Astrocyte (in vitro differentiated cells and primary cell): ENCODE measurements around the gene CDNF. TPM values are rescaled to one million over a fixed set of nuclear protein-coding genes. Genes with fewer than 3 reads are reported as not detected.

Experiments
- DNase-seq: peaks from one replicate; pipeline ENCODE4 v3.0.0-alpha.2; 2010; ENCODE audit warnings: low read depth
- FAIRE-seq: peaks from 2 replicates; lab custom pipeline; 2011; peaks lifted over from hg19 to GRCh38; lab: Jason Lieb, UNC
- H2AFZ ChIP-seq: 2 replicates; pipeline ENCODE4 v1.6.0; 2012; ENCODE audit warnings: low read depth, low read length, inconsistent platforms
- H3K27ac ChIP-seq: 2 replicates; pipeline ENCODE4 v1.5.1; 2011; ENCODE audit warnings: low read depth, low read length, inconsistent platforms
- H3K27me3 ChIP-seq: 2 replicates; pipeline ENCODE4 v1.6.0; 2011; ENCODE audit warnings: low read length, inconsistent platforms; ENCODE audit not compliant: insufficient read depth
- H3K36me3 ChIP-seq: 2 replicates; pipeline ENCODE4 v1.5.1; 2011; ENCODE audit warnings: low read length, inconsistent platforms; ENCODE audit not compliant: insufficient read depth
- H3K4me1 ChIP-seq: 2 replicates; pipeline ENCODE4 v1.5.1; 2011; ENCODE audit warnings: low read length, inconsistent platforms; ENCODE audit not compliant: insufficient read depth
- H3K4me2 ChIP-seq: 2 replicates; pipeline ENCODE4 v1.6.0; 2012; ENCODE audit warnings: low read length, inconsistent platforms
- H3K4me3 ChIP-seq: 2 replicates; pipeline ENCODE4 v1.5.1; 2011; ENCODE audit warnings: low read depth, mild to moderate bottlenecking, low read length, inconsistent platforms; ENCODE audit not compliant: insufficient read depth
- H3K79me2 ChIP-seq: 2 replicates; pipeline ENCODE4 v1.6.0; 2012; ENCODE audit warnings: mild to moderate bottlenecking, low read length, inconsistent platforms; ENCODE audit not compliant: insufficient read depth
- H3K9ac ChIP-seq: 2 replicates; pipeline ENCODE4 v1.6.0; 2012; ENCODE audit warnings: mild to moderate bottlenecking, low read length, inconsistent platforms
- H3K9me3 ChIP-seq: 2 replicates; pipeline ENCODE4 v1.5.1; 2012; ENCODE audit warnings: low read depth, mild to moderate bottlenecking, low read length, inconsistent platforms; ENCODE audit not compliant: insufficient read depth
- H4K20me1 ChIP-seq: 2 replicates; pipeline ENCODE4 v1.6.0; 2012; ENCODE audit warnings: low read length, inconsistent platforms; ENCODE audit not compliant: insufficient read depth
- H3K27ac Mint-ChIP-seq: one replicate; pipeline ENCODE4 v1.8.0; 2021; ENCODE audit warnings: mild to moderate bottlenecking, mixed read lengths; ENCODE audit not compliant: unreplicated experiment
- H3K27me3 Mint-ChIP-seq: one replicate; pipeline ENCODE4 v1.8.0; 2021; ENCODE audit warnings: low read depth, mixed read lengths; ENCODE audit not compliant: unreplicated experiment
- H3K36me3 Mint-ChIP-seq: one replicate; pipeline ENCODE4 v1.8.0; 2021; ENCODE audit warnings: low read depth, mixed read lengths; ENCODE audit not compliant: unreplicated experiment
- H3K4me1 Mint-ChIP-seq: one replicate; pipeline ENCODE4 v1.8.0; 2021; ENCODE audit warnings: low read depth, mixed read lengths; ENCODE audit not compliant: unreplicated experiment
- H3K4me3 Mint-ChIP-seq: one replicate; pipeline ENCODE4 v1.8.0; 2021; ENCODE audit warnings: mild to moderate bottlenecking, moderate library complexity, mixed read lengths; ENCODE audit not compliant: unreplicated experiment
- H3K9me3 Mint-ChIP-seq: one replicate; pipeline ENCODE4 v1.8.0; 2021; ENCODE audit warnings: mild to moderate bottlenecking, mixed read lengths; ENCODE audit not compliant: unreplicated experiment
- EZH2 ChIP-seq: IDR thresholded peaks from 2 replicates; pipeline ENCODE4 v1.6.1; 2012; ENCODE audit warnings: mild to moderate bottlenecking, low read length, inconsistent platforms; ENCODE audit not compliant: insufficient read depth
- total RNA-seq: library from RNA; stranded (reverse); gene quantifications from 2 replicates; pipeline ENCODE4 v1.2.1, GENCODE V29; 2021
- TF ChIP-seq, protein P1 (sequence below): IDR thresholded peaks from 2 replicates; pipeline ENCODE4 v1.5.1; 2011; ENCODE audit warnings: low read depth, mild to moderate bottlenecking, inconsistent platforms, low read length, moderate library complexity; ENCODE audit not compliant: insufficient read depth

CDNF gene
- total RNA-seq, 1 donor from 2014 or later: 1.4 TPM

DNA sequence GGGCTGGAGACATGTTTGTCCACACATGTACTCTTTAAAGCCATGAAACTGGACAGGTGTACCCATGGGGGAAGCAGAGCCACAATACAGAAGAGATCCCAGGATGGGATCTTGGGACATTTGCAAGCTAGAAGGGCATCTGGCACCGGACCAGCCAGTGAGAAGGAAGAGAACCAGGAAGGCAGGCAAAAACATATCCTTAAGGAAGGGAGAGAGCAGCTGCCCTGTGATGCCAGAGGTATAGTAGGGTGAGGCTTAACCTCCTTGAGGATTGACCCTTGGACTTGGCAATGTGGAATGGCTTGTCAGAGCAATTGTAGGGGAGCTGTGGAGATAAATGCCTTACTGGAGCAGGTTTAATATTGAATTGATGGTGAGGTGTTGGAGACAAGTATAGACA, 23.0 kb upstream of the CDNF start:
- no peaks in the 10 kb centered on the region for H3K79me2 ChIP-seq
- DNase-seq (no peak), FAIRE-seq (no peak)
- H2AFZ ChIP-seq: no peak overlapping the region
- no peak overlapping the region for H3K4me3 ChIP-seq
- peaks cover 3% of the 10 kb centered on the region for H3K36me3 ChIP-seq
- H3K9me3 Mint-ChIP-seq: no peaks in the 10 kb centered on the region
- H3K4me2 ChIP-seq: no peak overlapping the region
- no peak overlapping the region for H3K27ac Mint-ChIP-seq
- no peak overlapping the region for H3K27ac ChIP-seq
- no peaks in the 10 kb centered on the region for H4K20me1 ChIP-seq
- H3K4me1 Mint-ChIP-seq: no peaks in the 10 kb centered on the region
- H3K36me3 Mint-ChIP-seq: peaks cover 4% of the 10 kb centered on the region
- H3K9ac ChIP-seq: no peak overlapping the region
- H3K9me3 ChIP-seq: no peaks in the 10 kb centered on the region
- no peak overlapping the region for H3K4me3 Mint-ChIP-seq
- no peaks in the 10 kb centered on the region for H3K27me3 ChIP-seq
- H3K27me3 Mint-ChIP-seq: no peaks in the 10 kb centered on the region
- TF ChIP-seq, protein P1, sequence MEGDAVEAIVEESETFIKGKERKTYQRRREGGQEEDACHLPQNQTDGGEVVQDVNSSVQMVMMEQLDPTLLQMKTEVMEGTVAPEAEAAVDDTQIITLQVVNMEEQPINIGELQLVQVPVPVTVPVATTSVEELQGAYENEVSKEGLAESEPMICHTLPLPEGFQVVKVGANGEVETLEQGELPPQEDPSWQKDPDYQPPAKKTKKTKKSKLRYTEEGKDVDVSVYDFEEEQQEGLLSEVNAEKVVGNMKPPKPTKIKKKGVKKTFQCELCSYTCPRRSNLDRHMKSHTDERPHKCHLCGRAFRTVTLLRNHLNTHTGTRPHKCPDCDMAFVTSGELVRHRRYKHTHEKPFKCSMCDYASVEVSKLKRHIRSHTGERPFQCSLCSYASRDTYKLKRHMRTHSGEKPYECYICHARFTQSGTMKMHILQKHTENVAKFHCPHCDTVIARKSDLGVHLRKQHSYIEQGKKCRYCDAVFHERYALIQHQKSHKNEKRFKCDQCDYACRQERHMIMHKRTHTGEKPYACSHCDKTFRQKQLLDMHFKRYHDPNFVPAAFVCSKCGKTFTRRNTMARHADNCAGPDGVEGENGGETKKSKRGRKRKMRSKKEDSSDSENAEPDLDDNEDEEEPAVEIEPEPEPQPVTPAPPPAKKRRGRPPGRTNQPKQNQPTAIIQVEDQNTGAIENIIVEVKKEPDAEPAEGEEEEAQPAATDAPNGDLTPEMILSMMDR: no peak
- no peak for TF ChIP-seq EZH2
- no peaks in the 10 kb centered on the region for H3K4me1 ChIP-seq

DNA sequence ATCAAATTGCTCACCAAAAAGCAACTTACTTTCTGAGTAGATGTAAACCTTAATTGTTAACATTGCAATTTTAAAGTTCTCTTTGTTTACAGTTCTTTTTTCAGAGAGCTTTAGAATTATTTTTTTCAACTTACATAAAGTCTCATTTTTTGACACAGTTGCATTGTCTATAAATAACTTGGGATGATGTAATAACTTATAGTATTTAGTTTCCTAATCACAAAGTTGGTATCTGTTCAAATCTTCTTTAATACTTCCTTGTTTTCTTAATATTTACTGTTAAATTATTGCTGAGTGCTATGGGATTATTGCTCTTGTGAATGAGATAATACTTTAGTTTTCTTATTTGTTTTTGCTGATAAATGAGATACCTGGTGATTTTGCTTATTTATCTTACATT, 21.9 kb upstream of the CDNF start:
- no peak for FAIRE-seq
- H3K9ac ChIP-seq: no peak overlapping the region

DNA sequence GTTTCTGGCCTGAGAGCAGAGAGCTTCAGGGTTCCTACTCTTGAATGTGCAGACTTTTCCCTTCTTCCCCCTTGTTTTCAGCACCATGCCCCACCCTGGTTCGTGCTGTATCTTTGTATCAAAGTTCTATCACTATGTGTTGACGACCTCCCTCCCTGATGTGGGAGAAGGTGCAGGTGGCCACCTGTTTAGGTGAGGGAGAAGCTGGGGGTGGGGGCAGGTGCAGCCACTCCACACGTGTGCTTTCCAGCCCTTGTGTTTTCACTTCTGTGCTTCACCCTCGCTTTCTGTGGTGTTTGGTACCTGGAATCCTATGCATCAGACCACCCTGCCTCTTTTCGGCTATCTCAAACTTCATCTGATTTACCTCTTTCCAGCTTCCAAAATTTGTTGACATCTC, 21.2 kb upstream of the CDNF start:
- TF ChIP-seq, protein P1: no peak
- no peak for TF ChIP-seq EZH2
- H4K20me1 ChIP-seq: no peaks in the 10 kb centered on the region
- Mint-ChIP-seq H3K27ac (peak overlapping the region; percentile 29), H3K4me3 (no peak overlapping the region), H3K9me3 (no peaks in the 10 kb centered on the region), H3K36me3 (peaks cover 4% of the 10 kb centered on the region), H3K4me1 (no peaks in the 10 kb centered on the region), H3K27me3 (no peaks in the 10 kb centered on the region)
- no peaks in the 10 kb centered on the region for H3K4me1 ChIP-seq
- H3K36me3 ChIP-seq: peaks cover 3% of the 10 kb centered on the region
- H3K79me2 ChIP-seq: no peaks in the 10 kb centered on the region
- H3K27ac ChIP-seq: no peak overlapping the region
- no peak overlapping the region for H3K9ac ChIP-seq
- no peak overlapping the region for H3K4me2 ChIP-seq
- H3K27me3 ChIP-seq: no peaks in the 10 kb centered on the region
- no peaks in the 10 kb centered on the region for H3K9me3 ChIP-seq
- no peak for FAIRE-seq
- DNase-seq: no peak
- no peak overlapping the region for H3K4me3 ChIP-seq
- H2AFZ ChIP-seq: no peak overlapping the region

More for the DNA sequence above, 21.9 kb upstream of the CDNF start:
- Histone ChIP-seq H3K36me3 (peaks cover 3% of the 10 kb centered on the region), H4K20me1 (no peaks in the 10 kb centered on the region), H3K4me3 (no peak overlapping the region), H3K4me1 (no peaks in the 10 kb centered on the region), H3K27ac (no peak overlapping the region), H3K79me2 (no peaks in the 10 kb centered on the region), H2AFZ (no peak overlapping the region), H3K4me2 (no peak overlapping the region), H3K9me3 (no peaks in the 10 kb centered on the region), H3K27me3 (no peaks in the 10 kb centered on the region)
- DNase-seq: no peak
- TF ChIP-seq, protein P1: no peak
- no peak for TF ChIP-seq EZH2
- H3K9me3 Mint-ChIP-seq: no peaks in the 10 kb centered on the region
- no peaks in the 10 kb centered on the region for H3K4me1 Mint-ChIP-seq
- no peak overlapping the region for H3K4me3 Mint-ChIP-seq
- H3K27me3 Mint-ChIP-seq: no peaks in the 10 kb centered on the region
- H3K27ac Mint-ChIP-seq: no peak overlapping the region
- H3K36me3 Mint-ChIP-seq: peaks cover 4% of the 10 kb centered on the region
